Nephron (organoid): ENCODE results near the gene TDRD15.
"Not testable (repeated sequence)": the region's sequence is repeated elsewhere in the genome, so short reads cannot be mapped to it uniquely, and the experiment has no call there.

Source experiments
- H3K27ac Mint-ChIP-seq, 3 experiments: 2 replicates each; pipeline ENCODE4 v1.8.0; 2020; ENCODE audit warnings: mixed read lengths in 3 of 3, mild to moderate bottlenecking in 2 of 3, moderate library complexity in 1 of 3
- H3K27me3 Mint-ChIP-seq: 2 replicates; pipeline ENCODE4 v1.8.0; 2021; ENCODE audit warnings: low read depth, mild to moderate bottlenecking, moderate library complexity, mixed read lengths
- H3K36me3 Mint-ChIP-seq: 2 replicates; pipeline ENCODE4 v1.8.0; 2020; ENCODE audit warnings: low read depth, mixed read lengths
- H3K4me1 Mint-ChIP-seq: 2 replicates; pipeline ENCODE4 v1.8.0; 2020; ENCODE audit warnings: mixed read lengths
- H3K4me3 Mint-ChIP-seq, 3 experiments: 2 replicates each; pipeline ENCODE4 v1.8.0; 2020; ENCODE audit warnings: mild to moderate bottlenecking in 3 of 3, mixed read lengths in 3 of 3, moderate library complexity in 2 of 3
- H3K9me3 Mint-ChIP-seq: 2 replicates; pipeline ENCODE4 v1.8.0; 2020; ENCODE audit warnings: mixed read lengths
- TF ChIP-seq, protein P1 (sequence below), 3 experiments: fragments of 200-600 bp; sonication (generic); IDR thresholded peaks; one replicate each; pipeline ENCODE4 v1.5.0; 2021; ENCODE audit warnings: antibody characterized with exemption in 3 of 3; ENCODE audit not compliant: unreplicated experiment in 3 of 3

The TDRD15 gene

DNA sequence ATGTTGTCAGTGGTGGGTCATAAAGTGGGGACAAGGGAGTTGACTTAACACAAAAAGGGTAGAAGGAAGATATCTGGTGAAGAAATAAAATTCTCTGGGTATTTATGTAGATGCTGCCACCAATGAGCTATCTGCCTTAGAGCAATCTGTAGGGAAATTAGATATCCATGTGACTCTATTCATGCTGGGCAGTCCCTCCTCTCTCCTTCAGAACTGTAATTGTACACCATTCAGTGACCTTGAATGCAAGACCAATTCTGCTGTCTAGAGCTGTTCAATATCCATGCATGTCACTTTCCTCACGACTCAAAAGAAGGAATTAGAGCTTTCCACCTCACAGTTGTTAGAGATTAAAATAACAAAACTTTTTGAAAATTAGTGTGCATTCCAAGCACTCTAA lies 28.6 kb upstream of the TDRD15 start:
- Mint-ChIP-seq H3K27me3 (no peaks in the 10 kb centered on the region), H3K36me3 (no peaks in the 10 kb centered on the region), H3K4me3 (no peak overlapping the region), H3K9me3 (no peaks in the 10 kb centered on the region), H3K27ac (no peak overlapping the region), H3K4me1 (no peaks in the 10 kb centered on the region)
- TF ChIP-seq, protein P1, sequence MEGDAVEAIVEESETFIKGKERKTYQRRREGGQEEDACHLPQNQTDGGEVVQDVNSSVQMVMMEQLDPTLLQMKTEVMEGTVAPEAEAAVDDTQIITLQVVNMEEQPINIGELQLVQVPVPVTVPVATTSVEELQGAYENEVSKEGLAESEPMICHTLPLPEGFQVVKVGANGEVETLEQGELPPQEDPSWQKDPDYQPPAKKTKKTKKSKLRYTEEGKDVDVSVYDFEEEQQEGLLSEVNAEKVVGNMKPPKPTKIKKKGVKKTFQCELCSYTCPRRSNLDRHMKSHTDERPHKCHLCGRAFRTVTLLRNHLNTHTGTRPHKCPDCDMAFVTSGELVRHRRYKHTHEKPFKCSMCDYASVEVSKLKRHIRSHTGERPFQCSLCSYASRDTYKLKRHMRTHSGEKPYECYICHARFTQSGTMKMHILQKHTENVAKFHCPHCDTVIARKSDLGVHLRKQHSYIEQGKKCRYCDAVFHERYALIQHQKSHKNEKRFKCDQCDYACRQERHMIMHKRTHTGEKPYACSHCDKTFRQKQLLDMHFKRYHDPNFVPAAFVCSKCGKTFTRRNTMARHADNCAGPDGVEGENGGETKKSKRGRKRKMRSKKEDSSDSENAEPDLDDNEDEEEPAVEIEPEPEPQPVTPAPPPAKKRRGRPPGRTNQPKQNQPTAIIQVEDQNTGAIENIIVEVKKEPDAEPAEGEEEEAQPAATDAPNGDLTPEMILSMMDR (IDR thresholded peaks at IDR 0.05; ENCODE audit: unreplicated experiment in 3 of 3), result no peak

- H3K9me3 Mint-ChIP-seq, result no peaks in the 10 kb centered on the region
- H3K4me1 Mint-ChIP-seq, result no peaks in the 10 kb centered on the region
- H3K27me3 Mint-ChIP-seq, result no peaks in the 10 kb centered on the region
- H3K4me3 Mint-ChIP-seq, result no peak overlapping the region
- H3K27ac Mint-ChIP-seq, result no peak overlapping the region
- no peaks in the 10 kb centered on the region for H3K36me3 Mint-ChIP-seq
- TF ChIP-seq, protein P1 (IDR thresholded peaks at IDR 0.05; ENCODE audit: unreplicated experiment in 3 of 3), result no peak
These were observed 28.1 kb upstream of the TDRD15 start for GRCh38 chr2:21095714-21096113.

DNA sequence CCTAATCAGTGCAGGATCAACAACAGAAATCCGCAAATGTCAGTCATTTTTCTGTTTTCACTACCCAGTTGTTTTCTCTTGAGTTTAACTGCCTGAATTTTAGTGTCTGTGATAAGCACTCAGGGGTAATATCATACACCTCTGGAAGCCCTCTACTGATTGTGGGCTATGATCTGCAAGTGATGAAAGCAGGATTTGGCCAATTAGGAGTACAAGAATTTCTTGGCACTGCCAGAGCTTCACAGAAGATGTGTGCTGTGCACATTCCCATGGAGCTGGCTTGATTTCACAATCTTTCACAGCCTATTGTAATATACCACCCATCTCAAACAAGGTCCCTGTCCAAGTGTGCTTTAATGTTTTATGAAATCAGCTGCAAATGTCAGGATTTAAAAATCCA lies 27.3 kb upstream of the TDRD15 start:
- TF ChIP-seq, protein P1 (IDR thresholded peaks at IDR 0.05; ENCODE audit: unreplicated experiment in 3 of 3), result no peak
- H3K36me3 Mint-ChIP-seq, result no peaks in the 10 kb centered on the region
- H3K4me1 Mint-ChIP-seq, result no peaks in the 10 kb centered on the region
- no peaks in the 10 kb centered on the region for H3K27me3 Mint-ChIP-seq
- H3K27ac Mint-ChIP-seq, result no peak overlapping the region
- no peaks in the 10 kb centered on the region for H3K9me3 Mint-ChIP-seq
- H3K4me3 Mint-ChIP-seq, result no peak overlapping the region

- H3K27ac Mint-ChIP-seq, result no peak overlapping the region
- H3K4me3 Mint-ChIP-seq, result no peak overlapping the region
- H3K9me3 Mint-ChIP-seq, result no peaks in the 10 kb centered on the region
- H3K27me3 Mint-ChIP-seq, result no peaks in the 10 kb centered on the region
- no peaks in the 10 kb centered on the region for H3K4me1 Mint-ChIP-seq
- H3K36me3 Mint-ChIP-seq, result no peaks in the 10 kb centered on the region
- TF ChIP-seq, protein P1 (IDR thresholded peaks at IDR 0.05; ENCODE audit: unreplicated experiment in 3 of 3), result no peak
These were observed 26.4 kb upstream of the TDRD15 start for GRCh38 chr2:21097331-21097730.

DNA sequence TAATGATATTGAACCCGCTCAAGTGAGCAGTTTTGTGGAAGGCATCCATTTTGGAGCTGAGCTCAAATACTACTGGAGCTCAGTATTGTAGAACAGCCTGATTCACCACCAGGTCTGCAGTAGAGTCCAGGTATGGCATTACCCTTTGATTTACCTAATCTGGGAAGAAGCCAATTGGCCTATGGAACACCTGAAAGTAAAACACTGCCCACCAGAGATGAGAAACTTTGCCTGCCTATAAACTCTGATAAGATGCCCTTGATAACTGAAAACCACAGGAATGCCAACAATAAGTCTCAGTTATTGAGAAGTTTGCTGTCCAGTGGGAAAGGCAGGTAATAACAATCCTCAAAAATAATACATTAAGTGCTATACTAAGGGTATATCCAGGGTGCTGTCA lies 25.5 kb upstream of the TDRD15 start:
- H3K4me1 Mint-ChIP-seq, result no peaks in the 10 kb centered on the region
- peaks cover 3% of the 10 kb centered on the region for H3K27me3 Mint-ChIP-seq
- H3K27ac Mint-ChIP-seq, result no peak overlapping the region
- TF ChIP-seq, protein P1 (IDR thresholded peaks at IDR 0.05; ENCODE audit: unreplicated experiment in 3 of 3), result no peak
- H3K36me3 Mint-ChIP-seq, result no peaks in the 10 kb centered on the region
- H3K9me3 Mint-ChIP-seq, result no peaks in the 10 kb centered on the region
- H3K4me3 Mint-ChIP-seq, result no peak overlapping the region

- TF ChIP-seq, protein P1 (IDR thresholded peaks at IDR 0.05; ENCODE audit: unreplicated experiment in 3 of 3), result no peak
- Mint-ChIP-seq H3K27ac (no peak overlapping the region), H3K36me3 (no peaks in the 10 kb centered on the region), H3K4me3 (no peak overlapping the region), H3K9me3 (no peaks in the 10 kb centered on the region), H3K4me1 (no peaks in the 10 kb centered on the region), H3K27me3 (peaks cover 3% of the 10 kb centered on the region)
These were observed 24.4 kb upstream of the TDRD15 start for GRCh38 chr2:21099281-21099907.

DNA sequence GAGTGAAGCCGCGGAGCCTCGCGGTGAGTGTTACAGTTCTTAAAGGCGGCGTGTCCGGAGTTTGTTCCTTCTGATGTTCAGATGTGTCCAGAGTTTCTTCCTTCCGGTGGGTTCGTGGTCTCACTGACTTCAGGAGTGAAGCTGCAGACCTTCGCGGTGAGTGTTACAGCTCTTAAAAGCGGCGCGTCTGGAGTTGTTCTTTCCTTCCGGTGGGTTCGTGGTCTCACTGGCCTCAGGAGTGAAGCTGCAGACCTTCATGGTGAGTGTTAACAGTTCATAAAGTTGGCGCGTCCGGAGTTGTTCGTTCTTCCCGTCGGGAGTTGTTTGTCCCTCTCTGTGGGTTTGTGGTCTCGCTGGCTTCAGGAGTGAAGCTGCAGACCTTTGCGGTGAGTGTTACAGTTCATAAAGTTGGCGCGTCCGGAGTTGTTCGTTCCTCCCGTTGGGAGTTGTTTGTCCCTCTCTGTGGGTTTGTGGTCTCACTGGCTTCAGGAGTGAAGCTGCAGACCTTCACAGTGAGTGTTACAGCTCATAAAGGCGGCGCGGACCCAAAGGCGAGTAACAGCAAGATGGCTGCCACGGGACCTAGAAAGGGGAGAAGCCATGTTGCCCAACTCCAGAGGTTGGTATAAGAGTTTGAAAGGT lies 22.1 kb upstream of the TDRD15 start:
- not testable (repeated sequence) for H3K4me1 Mint-ChIP-seq, H3K27me3 Mint-ChIP-seq, H3K36me3 Mint-ChIP-seq, H3K9me3 Mint-ChIP-seq, H3K27ac Mint-ChIP-seq, H3K4me3 Mint-ChIP-seq
